Neutrophil (primary cell): ENCODE results near the gene FXYD3.
"Not testable (repeated sequence)": the region's sequence is repeated elsewhere in the genome, so short reads cannot be mapped to it uniquely, and the experiment has no call there.

Experiments
- H3K27ac ChIP-seq: fragments of 200-600 bp; sonication (generic); 2 replicates; pipeline ENCODE4 v1.5.1; 2016; ENCODE audit warnings: mild to moderate bottlenecking, moderate library complexity
- H3K27me3 ChIP-seq: fragments of 200-600 bp; sonication (generic); 2 replicates; pipeline ENCODE4 v1.6.0; 2016; ENCODE audit warnings: mild to moderate bottlenecking
- H3K36me3 ChIP-seq: fragments of 200-600 bp; sonication (generic); 2 replicates; pipeline ENCODE4 v1.5.1; 2017
- H3K4me1 ChIP-seq, 2 experiments: fragments of 200-600 bp in 1 of 2; sonication (generic) in 1 of 2; 1 replicate in 1 of 2; 2 replicates in 1 of 2; pipeline versions ENCODE4 v1.5.1 to v1.6.1; 2013 to 2016; ENCODE audit warnings: low read depth in 1 of 2, low read length in 1 of 2, mild to moderate bottlenecking in 1 of 2, moderate library complexity in 1 of 2; ENCODE audit not compliant: control insufficient read depth in 1 of 2, insufficient read depth in 1 of 2
- H3K4me3 ChIP-seq, 2 experiments: fragments of 200-600 bp in 1 of 2; sonication (generic) in 1 of 2; 1 replicate in 1 of 2; 2 replicates in 1 of 2; pipeline ENCODE4 v1.5.1; 2013 to 2016; ENCODE audit warnings: low read depth in 1 of 2, low read length in 1 of 2, mild to moderate bottlenecking in 1 of 2, moderate library complexity in 1 of 2
- H3K9me3 ChIP-seq: fragments of 200-600 bp; sonication (generic); 2 replicates; pipeline ENCODE4 v1.5.1; 2016
- TF ChIP-seq, protein P1 (sequence below): fragments of 200-600 bp; sonication (generic); IDR thresholded peaks from 2 replicates; pipeline ENCODE4 v1.5.1; 2016; ENCODE audit warnings: antibody characterized with exemption

FXYD3 gene

DNA sequence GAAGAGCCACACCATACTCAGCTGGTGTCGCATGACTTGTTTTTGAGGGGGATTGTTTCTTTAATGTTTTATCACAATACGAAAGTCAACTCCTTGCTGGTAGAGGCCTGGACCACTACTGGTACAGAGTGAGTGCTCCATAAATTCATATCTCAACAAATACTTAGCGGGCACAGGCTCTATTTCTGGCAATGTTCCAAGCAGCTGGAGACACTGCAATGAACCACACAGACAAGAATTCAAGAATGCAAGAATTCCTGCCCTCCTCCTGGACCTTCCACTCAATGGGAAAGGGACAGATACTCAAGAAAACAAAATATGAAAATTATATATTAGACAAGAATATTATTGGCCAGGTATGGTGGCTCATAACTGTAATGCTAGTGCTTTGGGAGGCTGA lies 33.8 kb downstream of the FXYD3 start:
- H3K36me3 ChIP-seq, result no peaks in the 10 kb centered on the region
- H3K4me1 ChIP-seq, result peaks cover 18 to 30% of the 10 kb centered on the region in 2 experiments
- H3K9me3 ChIP-seq, result no peaks in the 10 kb centered on the region
- H3K27ac ChIP-seq, result no peak overlapping the region
- H3K4me3 ChIP-seq, result no peak overlapping the region
- H3K27me3 ChIP-seq, result peaks cover 29% of the 10 kb centered on the region
- TF ChIP-seq, protein P1, sequence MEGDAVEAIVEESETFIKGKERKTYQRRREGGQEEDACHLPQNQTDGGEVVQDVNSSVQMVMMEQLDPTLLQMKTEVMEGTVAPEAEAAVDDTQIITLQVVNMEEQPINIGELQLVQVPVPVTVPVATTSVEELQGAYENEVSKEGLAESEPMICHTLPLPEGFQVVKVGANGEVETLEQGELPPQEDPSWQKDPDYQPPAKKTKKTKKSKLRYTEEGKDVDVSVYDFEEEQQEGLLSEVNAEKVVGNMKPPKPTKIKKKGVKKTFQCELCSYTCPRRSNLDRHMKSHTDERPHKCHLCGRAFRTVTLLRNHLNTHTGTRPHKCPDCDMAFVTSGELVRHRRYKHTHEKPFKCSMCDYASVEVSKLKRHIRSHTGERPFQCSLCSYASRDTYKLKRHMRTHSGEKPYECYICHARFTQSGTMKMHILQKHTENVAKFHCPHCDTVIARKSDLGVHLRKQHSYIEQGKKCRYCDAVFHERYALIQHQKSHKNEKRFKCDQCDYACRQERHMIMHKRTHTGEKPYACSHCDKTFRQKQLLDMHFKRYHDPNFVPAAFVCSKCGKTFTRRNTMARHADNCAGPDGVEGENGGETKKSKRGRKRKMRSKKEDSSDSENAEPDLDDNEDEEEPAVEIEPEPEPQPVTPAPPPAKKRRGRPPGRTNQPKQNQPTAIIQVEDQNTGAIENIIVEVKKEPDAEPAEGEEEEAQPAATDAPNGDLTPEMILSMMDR, result no peak

DNA sequence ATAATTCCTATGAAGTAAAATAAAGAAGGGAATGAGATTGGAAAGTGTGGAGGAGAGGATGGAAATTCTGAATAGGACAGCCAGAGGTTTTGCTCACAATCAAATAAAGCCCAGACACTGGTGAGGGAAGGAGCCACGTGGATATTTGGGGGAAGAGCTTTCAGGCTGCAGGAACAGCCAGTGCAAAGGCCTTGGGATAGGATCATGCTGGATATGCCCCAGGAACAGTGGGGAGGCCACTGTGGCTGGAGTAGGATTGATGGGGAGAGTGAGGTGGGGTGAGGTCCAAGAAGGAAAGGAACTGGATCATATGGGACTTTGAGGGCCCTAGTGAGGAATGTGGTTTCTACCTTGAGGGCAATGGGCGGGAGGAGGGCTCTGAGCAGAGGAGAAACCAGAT lies 34.8 kb downstream of the FXYD3 start:
- Histone ChIP-seq H3K4me1 (peaks cover 26 to 35% of the 10 kb centered on the region in 2 experiments), H3K9me3 (no peaks in the 10 kb centered on the region), H3K27me3 (peaks cover 19% of the 10 kb centered on the region), H3K27ac (no peak overlapping the region), H3K36me3 (no peaks in the 10 kb centered on the region), H3K4me3 (no peak overlapping the region)
- TF ChIP-seq, protein P1, result no peak

DNA sequence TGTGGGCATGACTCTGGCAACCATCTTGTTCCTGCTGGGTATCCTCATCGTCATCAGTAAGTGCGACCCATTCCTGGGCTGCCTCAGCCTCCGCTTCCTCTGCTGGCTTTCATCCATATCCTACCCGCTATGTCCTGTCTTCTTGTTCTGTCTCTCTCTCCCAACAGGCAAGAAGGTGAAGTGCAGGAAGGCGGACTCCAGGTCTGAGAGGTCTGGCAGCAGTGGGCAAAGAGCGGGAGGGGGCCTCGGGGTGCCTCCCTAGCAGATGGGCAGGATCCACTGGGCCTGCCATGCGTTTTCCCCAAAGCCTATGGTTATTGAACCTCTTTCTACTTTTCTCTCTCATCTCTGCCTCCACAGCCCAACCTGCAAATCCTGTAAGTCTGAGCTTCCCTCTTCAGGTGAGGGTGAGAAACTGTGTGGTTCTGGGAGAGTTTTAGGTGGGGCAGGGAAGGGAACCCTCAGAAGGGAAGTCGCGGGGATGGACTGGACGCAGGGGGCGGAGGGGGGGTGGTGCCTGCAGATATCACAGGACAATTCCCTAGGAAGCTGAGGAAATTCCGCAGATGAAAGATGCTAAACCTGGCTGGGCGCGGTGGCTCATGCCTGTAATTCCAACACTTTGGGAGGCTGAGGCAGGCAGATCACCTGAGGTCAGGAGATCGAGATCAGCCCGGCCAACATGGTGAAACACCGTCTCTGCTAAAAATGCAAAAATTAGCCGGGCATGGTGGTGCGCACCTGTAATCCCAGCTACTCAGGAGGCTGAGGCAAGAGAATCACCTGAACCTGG lies 35.8 kb downstream of the FXYD3 start:
- H3K36me3 ChIP-seq, result no peaks in the 10 kb centered on the region
- TF ChIP-seq, protein P1, result no peak
- peaks cover 32 to 42% of the 10 kb centered on the region in 2 experiments for H3K4me1 ChIP-seq
- H3K9me3 ChIP-seq, result no peaks in the 10 kb centered on the region
- H3K27ac ChIP-seq, result no peak overlapping the region
- H3K4me3 ChIP-seq, result no peak overlapping the region
- peaks cover 11% of the 10 kb centered on the region for H3K27me3 ChIP-seq

DNA sequence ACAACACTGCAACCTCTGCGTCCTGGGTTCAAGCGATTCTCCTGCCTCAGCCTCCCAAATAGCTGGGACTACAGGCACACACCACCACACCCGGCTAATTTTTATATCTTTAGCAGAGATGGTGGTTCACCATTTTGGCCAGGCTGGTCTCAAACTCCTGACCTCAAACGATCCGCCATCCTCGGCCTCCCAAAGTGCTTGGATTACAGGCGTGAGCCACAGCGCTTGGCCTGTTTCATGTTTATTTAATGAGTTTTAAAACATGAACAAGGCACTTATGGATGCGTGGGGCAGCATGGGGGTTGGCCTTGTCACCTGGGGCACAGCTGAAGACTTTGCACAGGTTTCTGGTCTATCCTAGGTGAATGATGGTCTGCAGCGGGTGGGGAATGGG lies 37.5 kb downstream of the FXYD3 start:
- H3K9me3 ChIP-seq, H3K27ac ChIP-seq: not testable (repeated sequence)
- peaks cover 16% of the 10 kb centered on the region for H3K36me3 ChIP-seq
- peaks cover 32 to 42% of the 10 kb centered on the region in 2 experiments for H3K4me1 ChIP-seq
- peaks cover 11% of the 10 kb centered on the region for H3K27me3 ChIP-seq
- H3K4me3 ChIP-seq, result peak overlapping the region in 1 of 2 experiments; percentile 82

DNA sequence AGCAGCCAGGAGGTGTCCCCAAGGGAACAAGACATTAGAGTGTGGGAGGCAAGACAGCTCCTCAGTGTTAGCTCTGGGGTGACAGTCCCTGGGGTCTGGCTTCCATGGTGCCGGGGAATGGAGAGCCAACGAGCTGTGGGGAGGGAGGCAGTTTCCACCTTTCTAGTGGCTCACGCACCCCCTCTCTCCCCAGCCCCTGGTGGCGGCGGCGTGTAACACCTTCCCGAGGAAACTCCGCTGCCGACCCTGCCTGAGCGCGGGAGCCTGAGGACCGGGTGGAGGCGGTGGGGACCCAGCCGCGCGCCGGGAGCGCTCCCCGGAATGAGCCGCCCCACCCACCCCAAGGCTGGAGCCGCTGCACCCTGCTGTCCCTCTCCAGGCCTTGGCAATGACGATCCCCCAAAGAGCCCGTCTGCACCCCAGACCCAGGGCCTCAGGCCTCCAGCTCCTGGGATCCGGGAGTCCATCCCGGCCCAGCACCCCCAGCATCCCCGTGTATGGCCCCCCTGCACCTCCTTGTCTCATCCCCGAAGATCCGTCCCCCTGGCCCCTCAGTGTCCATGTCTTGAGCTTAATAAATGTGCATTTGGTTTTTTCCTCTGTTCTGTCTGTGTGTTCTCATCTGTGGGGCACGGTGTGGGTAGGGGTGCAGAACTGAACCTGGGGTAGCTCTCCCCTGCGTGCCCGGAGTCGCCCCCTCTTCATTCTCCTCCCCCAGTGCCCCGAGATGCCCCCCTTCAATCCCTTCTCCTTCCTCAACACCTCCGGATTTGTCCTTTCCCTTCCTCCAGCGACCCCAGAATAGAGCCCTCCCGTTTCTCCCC lies 38.3 kb downstream of the FXYD3 start:
- Histone ChIP-seq H3K9me3 (no peaks in the 10 kb centered on the region), H3K27ac (peak overlapping the region; percentile 64), H3K4me3 (peak overlapping the region; percentile 82 to 85), H3K4me1 (peaks cover 32 to 42% of the 10 kb centered on the region in 2 experiments), H3K36me3 (peaks cover 24% of the 10 kb centered on the region), H3K27me3 (peaks cover 11% of the 10 kb centered on the region)
- TF ChIP-seq, protein P1, result peak; percentile 33
